Anterior cingulate cortex (tissue), 58 donors: ENCODE measurements around the gene HCRTR1.

Experiments used
- DNase-seq, 58 donors: peaks; one replicate each; lab custom pipeline; 2025; lab: John Stamatoyannopoulos, UW

HCRTR1 gene

DNA sequence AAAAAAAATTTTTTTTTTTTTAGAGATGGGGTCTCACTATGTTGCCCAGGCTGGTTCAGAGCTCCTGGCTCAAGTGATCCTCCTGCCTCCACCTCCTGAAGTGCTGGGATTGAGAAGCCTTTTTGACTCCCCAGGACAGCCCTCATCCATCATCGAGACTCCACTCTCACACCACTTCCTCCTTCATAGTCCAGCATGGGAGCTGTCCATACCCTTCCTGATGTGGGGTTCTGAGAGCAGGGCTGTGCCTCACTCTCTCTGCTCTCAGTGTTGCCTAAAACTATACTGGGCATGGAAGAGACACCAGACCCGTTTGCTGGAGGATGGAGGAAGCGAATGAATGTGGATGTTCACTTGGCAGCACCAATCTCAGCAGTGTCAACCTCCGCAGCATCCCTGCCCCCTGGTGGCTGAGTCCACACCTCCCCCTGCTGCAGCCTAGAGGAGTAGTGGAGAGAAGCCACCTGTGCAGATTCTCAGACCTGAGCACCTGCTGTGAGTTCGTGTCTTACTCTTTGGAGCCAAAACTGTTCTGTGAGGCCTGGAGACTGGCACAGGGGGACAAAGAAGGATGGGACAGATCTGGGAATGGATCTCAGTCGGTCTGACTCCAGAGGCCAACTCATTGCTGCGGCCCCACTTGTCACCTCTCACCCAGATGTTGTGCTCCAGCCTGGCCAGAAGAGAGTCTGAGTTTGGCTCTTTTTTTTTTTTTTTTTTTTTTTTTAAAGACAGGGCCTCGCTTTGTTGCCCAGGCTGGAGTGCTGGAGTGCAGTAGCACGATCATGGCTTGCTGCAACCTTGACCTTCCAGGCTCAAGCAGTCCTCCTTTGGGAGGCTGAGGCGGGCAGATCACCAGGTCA is 23.5 kb upstream of the HCRTR1 start:
- DNase-seq = peak in 19 of 58 donors; percentile 5 to 49 (median 18)

DNA sequence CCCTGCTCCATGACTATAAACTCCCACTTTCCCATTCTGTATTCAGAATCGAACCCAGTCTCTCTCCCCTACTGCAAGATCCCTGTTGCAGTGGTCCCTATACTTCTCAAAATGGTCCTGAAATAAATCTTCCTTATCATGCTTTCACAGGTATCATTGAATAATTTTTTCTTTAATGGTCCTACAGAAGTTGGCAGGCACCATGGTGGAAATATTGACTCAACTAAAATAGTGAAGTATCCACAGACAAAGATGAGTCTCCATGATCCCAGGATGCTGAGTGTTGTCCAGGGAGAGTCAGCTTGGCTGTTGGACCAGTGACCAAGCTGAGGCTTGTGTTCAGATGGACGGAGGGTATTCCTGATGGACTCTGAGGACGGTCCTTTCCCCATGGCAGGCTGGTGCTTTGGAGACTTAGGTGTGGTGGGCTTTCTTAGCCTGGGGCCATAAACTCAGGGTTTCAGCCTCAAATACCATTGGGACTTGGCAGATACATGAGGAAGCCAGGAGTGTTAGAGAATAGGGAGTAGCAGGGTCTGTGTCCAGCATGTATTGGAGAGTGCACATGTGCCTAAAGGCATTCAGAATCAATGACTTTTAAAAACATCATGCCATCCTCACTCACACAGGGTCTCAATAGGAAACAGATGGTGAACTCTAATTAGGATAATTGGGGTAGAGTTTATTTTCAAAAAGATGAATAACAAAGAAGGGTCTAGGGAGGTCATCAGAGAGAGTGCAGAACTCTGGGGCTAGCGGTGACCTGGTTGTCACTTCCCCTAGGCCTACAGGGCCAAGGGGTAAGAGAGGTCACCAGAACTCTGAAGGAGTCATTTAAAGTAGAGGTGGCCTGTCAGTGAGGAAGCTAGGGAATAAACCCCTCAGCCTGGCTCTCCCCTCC is 21.4 kb upstream of the HCRTR1 start:
- no peak for DNase-seq

DNA sequence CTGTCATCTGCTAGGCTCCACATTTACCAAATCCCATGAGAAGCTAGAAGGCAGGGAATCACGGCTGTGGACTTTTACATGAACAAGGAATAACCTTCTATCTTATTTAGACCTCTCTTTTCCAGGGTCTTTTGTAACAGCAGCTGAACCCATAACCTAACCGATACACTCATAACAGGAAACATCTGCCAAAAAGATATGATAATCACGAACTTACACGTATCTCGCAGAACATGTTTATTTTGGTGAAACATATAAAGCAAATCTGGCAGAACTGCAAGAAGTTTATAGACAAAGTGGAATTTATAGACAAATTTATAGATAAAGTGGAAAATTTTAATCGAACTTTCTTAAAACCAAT is 20.8 kb upstream of the HCRTR1 start:
- no peak for DNase-seq

DNA sequence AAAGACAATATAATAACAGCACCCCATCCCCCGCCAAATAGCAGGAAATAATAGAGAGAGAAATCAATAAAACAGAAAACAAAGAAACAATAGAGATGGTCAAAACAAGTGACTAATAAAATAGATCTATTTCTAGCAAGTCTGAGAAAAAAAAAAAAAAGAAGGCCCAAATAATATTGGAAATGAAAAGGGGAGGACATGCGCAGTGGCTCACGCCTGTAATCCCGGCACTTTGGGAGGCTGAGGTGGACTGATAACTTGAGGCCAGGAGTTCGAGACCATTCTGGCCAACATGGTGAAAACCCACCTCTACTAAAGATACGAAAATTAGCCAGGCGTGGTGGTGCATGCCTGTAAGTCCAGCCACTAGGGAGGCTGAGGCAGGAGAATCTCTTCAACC is 18.5 kb upstream of the HCRTR1 start:
- DNase-seq = no peak

DNA sequence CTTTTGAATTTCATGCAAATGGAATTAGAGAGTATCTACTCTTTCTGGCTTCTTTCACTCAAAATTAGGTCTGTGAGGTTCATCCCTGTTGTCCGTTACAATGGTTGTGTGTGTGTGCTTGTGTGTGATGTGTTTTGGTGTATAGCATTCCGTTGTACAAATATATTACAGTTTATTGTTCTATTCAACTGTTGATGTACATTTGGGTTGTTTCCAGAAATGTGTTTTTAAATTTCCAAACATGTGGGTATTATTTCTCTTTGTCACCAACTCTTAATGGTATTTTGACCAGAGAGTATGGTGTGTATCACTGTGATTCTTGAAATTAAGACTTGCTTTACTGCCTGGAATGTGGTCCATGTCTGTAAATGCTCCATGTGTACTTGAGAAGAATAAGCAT is 16.8 kb upstream of the HCRTR1 start:
- no peak for DNase-seq

DNA sequence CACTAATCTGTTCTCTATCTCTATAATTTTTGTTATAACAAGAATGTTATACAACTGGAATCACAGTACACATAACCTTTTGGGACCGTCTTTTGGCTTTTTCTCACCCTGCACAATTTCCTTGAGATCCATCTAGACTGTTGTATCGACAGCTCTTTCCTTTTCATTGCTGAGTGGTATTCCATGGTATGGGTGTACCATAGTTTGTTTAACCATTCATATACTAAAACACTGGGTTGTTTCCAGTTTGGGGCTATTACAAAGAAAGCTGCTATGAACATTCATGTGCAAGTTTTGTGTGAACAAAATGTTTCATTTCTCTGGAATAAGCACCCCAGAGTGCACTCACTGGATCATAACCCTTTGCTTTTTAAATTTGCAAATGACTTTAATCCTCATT is 15.4 kb upstream of the HCRTR1 start:
- no peak for DNase-seq

DNA sequence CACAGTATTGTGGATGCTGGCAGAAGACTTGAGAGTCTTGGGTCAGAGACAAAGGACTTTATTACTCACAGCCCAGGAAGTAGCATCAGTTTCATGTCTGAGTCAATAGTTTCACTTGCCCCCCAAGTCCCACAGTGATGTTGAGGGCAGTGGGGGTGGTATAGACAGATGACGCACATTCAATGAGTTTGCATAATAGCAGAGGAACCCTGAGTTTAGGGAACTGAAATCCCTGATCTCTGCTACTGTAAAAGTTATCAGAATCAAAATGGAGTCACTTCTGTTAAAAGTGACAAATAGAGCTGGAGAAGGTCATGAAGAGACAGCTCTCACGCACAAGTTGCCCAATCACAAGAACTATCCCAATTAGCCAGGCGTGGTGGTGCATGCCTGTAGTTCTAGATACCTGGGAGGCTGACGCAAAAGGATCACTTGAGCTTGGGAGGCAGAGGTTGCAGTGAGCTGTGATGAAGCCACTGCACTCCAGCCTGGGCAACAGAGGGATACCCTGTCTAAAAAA is 11.5 kb upstream of the HCRTR1 start:
- DNase-seq = no peak

DNA sequence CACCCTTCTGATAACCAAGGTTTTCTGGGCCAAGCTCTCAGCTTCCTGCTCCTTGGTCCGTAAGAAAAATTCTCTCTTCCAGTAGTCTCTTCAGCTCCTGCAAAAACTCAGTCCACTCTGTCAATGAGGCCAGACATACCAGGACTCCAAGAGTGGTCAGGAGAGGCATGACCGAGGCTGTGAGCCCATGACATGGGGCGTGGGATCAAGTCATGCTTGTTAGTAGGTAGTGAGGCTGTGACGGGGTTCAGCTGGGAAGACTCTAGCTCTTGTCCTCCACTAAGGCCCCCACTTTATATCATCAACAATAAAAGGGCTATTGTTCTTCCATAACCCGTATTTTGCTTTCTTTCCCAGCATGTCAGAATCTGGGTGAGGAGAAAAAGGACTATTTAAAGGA is 10.1 kb upstream of the HCRTR1 start:
- DNase-seq = no peak

DNA sequence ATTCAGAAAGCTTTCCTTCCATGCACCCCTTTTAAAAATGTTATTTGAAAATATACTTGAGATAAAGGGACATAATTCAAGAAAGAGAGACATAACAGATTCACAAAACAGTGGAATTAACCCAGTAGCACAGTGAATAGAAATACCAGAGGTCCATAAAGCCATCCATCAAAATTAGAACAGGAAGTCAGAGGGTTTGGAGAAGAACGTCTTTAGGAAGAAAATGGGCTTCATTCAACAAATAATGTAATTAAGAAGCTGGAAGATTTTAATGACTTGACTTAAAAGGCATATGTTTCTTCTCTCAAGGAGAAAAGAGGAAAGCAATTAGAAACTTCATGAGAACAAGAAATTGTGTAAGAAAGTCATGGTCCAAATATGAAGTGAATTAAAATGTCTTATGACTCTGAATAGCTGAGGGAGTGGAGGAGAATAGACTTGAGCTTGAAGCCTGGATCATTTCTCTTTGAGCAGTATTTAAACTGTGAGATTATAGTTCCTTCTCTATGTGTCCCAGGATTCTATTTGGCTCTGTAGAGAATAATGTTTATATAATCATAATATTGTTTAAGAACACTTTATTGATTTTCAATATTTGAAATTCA is 7.9 kb upstream of the HCRTR1 start:
- no peak for DNase-seq

DNA sequence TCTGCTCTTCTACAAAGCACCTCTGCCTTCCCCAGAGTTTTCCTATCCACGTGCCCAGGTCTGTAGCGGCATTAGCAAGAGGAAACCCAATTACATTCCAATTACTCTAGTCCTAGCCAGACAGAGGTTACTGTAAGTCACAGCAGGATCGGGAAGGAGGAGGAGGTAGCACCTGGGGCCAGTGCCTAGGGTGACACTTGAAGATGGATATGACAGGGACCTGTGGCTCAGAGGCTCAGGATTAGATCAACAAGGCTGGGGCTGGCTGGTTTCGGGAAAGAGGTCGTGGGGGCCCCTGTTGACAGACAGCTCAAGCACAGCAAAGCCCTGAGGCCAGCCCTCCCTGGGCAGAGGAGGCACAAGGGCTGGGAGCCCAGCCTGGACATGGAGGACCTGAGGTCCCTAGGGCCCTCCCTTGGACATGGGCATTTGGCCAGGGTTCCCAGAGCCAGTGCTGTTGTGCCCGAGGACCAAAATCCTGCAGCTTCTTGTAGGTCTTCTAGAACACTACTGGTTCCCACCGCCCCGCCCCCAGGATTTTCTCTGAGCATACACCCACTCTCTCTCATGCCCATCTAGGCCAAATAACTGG is 3.0 kb upstream of the HCRTR1 start:
- DNase-seq = no peak

DNA sequence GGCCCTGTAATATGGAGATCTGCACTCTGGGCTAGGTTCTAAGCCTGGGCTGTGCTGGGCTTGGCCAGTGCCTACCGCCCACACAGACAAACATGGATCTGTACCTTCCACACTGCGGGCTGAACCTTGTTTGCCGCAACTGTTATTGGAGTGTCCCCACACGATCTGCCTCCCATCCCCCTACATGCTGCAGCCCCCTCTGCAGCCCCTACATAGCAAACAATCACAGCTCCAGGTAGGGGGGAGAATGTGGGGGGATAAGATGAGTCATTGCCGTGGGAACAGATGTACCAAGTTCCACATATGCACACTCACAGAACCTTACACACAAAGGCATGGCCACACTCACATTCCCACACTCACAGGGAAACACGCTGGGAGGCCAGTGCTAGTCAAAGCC is 2.1 kb upstream of the HCRTR1 start:
- no peak for DNase-seq

DNA sequence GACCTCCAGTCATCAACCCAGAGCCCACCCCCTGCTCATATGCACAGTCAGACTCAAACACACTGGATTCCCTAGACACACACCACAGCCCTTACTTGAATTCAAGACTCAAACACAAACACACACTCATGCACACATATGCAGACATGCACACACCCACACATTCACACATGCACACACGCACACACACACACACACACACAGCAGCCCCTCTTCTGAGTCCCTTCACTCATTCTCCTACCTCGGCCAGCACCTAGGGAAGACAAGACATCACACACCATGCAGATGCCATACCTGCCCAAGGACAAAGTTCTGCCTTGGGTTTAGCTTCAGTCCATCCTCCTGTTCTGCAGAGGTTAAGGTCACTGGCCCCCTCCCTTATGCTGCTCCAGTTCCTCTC is 1.6 kb upstream of the HCRTR1 start:
- DNase-seq = no peak

DNA sequence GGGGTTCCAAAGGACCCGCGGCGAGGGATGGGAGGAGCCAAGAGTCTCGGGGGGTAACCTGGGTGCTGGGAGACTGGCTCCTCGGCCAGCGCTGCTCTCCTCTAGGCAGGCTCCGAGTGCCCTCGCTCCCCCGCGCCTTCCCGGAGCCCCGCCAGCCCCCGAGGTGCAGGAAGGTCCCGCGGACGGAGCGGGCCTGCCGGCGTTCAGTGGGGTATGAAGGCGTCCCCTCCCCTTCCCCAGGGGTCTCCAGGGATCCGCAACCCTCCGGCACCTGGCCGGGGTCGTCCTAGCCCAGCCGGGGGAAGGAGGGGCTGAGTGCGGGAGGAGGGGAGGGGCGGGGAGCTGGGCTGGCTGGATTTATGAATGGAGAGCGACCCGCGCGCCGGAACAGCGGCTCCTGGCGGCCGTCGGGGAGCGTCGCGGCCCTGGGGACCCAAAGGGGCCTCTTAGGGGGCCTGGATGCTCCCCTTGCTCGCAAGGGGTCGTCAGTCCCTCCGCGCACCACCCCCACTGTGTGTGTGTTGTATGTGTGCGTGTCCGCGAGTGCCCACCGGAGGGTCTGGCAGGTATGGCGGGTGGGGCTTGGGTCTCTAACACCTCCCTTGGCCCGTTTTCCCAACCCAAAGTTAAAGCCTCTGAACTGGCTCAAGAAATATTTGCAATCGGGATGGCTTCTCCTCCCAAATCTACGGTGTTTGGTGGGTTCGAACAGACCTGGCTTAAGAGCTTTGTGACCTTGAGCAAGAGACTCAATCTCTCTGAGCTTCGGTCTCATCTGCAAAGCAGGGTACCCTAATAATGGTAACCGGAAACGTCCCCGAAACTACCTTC is 642 bp downstream of the HCRTR1 start:
- DNase-seq = no peak

DNA sequence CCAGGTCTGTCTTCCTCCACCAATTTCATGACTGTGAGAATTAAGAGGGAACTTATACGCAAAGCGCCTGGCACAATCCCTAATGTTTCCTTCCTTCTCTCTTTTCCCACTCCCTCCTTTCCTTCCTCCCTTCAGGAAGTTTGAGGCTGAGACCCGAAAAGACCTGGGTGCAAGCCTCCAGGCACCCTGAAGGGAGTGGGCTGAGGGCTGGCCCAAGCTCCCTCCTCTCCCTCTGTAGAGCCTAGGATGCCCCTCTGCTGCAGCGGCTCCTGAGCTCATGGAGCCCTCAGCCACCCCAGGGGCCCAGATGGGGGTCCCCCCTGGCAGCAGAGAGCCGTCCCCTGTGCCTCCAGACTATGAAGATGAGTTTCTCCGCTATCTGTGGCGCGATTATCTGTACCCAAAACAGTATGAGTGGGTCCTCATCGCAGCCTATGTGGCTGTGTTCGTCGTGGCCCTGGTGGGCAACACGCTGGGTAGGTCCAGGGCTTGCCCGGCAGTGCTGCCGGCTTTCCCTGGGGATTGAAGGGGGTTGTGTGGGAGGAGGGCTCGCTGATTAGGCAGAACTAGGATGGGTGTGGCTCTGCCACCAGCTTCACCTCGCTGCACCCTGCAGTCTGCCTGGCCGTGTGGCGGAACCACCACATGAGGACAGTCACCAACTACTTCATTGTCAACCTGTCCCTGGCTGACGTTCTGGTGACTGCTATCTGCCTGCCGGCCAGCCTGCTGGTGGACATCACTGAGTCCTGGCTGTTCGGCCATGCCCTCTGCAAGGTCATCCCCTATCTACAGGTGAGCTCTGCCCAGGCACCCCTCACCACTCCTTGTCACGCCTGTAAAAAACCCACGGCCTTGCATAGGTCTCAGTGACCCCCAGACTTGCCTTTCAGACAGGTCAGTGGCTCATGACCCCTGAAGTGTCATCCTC is 1.7 kb downstream of the HCRTR1 start:
- no peak for DNase-seq

DNA sequence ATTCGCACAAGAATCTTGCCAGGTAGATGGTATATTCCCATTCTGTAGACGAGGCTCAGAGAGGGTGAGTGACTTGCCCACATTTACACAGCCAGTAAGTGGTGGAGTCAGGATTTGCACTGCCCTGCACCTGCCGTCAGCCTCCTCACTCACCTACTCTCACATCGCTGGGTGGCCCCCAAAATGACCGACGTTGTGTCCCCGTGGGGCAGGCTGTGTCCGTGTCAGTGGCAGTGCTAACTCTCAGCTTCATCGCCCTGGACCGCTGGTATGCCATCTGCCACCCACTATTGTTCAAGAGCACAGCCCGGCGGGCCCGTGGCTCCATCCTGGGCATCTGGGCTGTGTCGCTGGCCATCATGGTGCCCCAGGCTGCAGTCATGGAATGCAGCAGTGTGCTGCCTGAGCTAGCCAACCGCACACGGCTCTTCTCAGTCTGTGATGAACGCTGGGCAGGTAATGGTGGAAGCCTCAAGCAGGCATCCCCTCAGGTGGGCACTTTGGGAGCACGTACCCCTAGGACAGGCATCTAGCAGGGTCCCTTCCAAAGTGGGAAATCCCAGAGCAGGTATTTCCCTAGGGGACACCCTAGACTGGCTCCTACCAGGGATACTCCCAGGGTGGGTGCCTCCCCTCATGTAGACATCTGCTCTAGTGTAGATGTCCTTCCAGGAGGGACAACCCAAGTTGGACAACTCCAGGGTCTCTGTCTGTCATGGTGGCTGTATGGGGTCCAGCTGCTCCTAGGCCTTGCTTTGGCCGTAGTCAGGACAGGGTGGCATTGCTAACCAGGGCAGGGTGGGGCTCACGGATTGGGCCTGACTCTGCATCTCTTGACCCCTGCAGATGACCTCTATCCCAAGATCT is 3.4 kb downstream of the HCRTR1 start:
- no peak for DNase-seq

DNA sequence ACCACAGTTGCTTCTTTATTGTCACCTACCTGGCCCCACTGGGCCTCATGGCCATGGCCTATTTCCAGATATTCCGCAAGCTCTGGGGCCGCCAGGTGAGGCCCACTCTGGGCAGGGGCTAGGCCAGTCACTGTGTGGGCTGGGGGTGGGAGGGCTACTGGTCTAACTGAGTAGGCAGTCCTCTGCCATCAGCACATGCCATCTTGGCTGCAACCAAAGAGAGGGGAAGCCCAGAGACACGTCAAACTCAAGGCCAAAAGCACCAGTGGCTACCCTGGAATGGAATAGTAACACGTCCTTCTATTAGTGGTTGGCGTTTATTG is 4.0 kb downstream of the HCRTR1 start:
- no peak for DNase-seq

DNA sequence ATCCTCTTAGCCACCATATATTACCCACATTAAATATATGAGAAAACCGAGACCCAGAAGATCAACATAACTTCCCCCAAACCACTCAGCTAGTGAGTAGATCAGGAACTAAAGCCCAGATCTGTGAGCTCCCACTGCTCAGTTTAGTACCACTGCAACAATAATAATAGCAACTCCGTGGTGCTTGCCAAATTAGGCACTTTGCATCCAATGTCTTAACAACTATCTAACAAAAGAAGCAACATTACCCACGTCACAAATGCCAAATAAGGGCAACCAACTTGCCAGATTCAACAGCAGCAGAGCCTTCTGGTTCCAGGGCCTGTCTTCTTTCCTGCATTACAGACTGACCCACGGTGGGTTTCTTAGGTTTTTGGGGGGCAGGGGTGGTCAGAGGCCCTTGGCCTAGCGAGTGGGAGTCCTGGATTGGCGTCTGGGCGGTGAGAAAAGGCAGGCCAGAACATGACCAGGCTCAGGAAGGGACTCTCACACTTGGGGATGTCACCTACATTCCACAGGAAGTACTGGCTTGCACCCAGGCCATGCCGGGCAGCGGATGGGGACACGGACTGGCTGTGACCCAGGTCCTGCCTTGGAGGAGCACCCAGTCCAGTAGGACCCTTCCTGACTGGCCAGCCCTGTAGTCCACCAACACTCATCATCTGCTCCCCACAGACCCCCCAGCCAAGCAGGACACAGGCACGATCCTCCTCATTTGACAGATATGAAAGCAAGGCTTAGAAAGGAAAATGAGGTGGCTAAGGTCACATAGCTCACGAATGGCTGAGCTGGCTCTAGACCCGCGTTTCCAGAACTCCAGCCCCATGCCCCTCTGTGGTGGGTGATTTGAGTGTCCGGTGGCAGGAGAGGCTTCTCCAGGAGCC is 4.6 kb downstream of the HCRTR1 start:
- peak in 6 of 58 donors; percentile 6 to 34 (median 30) for DNase-seq
